Endothelial cell of umbilical vein (primary cell): ENCODE measurements around the gene ANAPC7. TPM values are rescaled to one million over a fixed set of nuclear protein-coding genes. Genes with fewer than 3 reads are reported as not detected.

ENCODE experiments used
- BruUV-seq: library from RNA; stranded (reverse); fragments of 400-500 nt; replicated peaks from 2 replicates; lab custom pipeline; 2021; lab: Mats Ljungman, UMichigan
- CTCF ChIA-PET: fragments of 300-600, 350-600 bp; sonication (Branson Sonifier 250); formaldehyde crosslinking; loops from one replicate; lab custom pipeline; 2021; ENCODE audit warnings: antibody characterized with exemption, inconsistent platforms; lab: Charles Lee
- POLR2A ChIA-PET: fragments of 300-600, 350-600 bp; sonication (Branson Sonifier 250); formaldehyde crosslinking; loops from one replicate; lab custom pipeline; 2021; ENCODE audit warnings: antibody characterized with exemption, inconsistent platforms; lab: Charles Lee
- DNase-seq: peaks from one replicate; pipeline ENCODE4 v3.0.0-alpha.2; 2011; ENCODE audit warnings: low read depth, low spot score
- FAIRE-seq: peaks from 2 replicates; lab custom pipeline; 2011; peaks lifted over from hg19 to GRCh38; lab: Jason Lieb, UNC
- H2AFZ ChIP-seq: 2 replicates; pipeline ENCODE4 v1.6.0; 2012; ENCODE audit warnings: low read depth, low read length, control low read depth, inconsistent platforms
- H3K27ac ChIP-seq: 2 replicates; pipeline ENCODE4 v1.5.1; 2011; ENCODE audit warnings: low read depth, mild to moderate bottlenecking, control low read depth, low read length, moderate library complexity; ENCODE audit not compliant: insufficient read depth
- H3K27me3 ChIP-seq, 2 experiments: 2 replicates each; pipeline versions ENCODE4 v1.6.0 to v1.6.1; 2011; ENCODE audit warnings: low read length in 2 of 2, mixed read lengths in 1 of 2; ENCODE audit not compliant: control insufficient read depth in 2 of 2, insufficient read depth in 2 of 2
- H3K36me3 ChIP-seq, 2 experiments: 2 replicates in 1 of 2; 3 replicates in 1 of 2; pipeline ENCODE4 v1.5.1; 2011; ENCODE audit warnings: low read length in 2 of 2, mild to moderate bottlenecking in 1 of 2, moderate library complexity in 1 of 2; ENCODE audit not compliant: control insufficient read depth in 2 of 2, insufficient read depth in 2 of 2; ENCODE audit errors: extremely low read depth in 1 of 2
- H3K4me1 ChIP-seq: 3 replicates; pipeline ENCODE4 v1.5.1; 2011; ENCODE audit warnings: mild to moderate bottlenecking, low read length; ENCODE audit not compliant: control insufficient read depth, insufficient read depth; ENCODE audit errors: extremely low read depth
- H3K4me2 ChIP-seq: 2 replicates; pipeline ENCODE4 v1.6.1; 2011; ENCODE audit warnings: low read length, control low read depth, mixed read lengths; ENCODE audit not compliant: insufficient read depth
- H3K4me3 ChIP-seq, 3 experiments: fragments of 200-600 bp in 1 of 3; sonication (generic), shearing (Covaris generic) in 1 of 3; replicated peaks in 1 of 3; 2 replicates each; pipeline ENCODE4 v1.5.1; 2011 to 2016; ENCODE audit warnings: control low read depth in 3 of 3, low read length in 3 of 3, mild to moderate bottlenecking in 2 of 3, inconsistent platforms in 1 of 3, low read depth in 1 of 3, moderate library complexity in 1 of 3; ENCODE audit not compliant: insufficient read depth in 1 of 3
- H3K79me2 ChIP-seq: 2 replicates; pipeline ENCODE4 v1.6.0; 2012; ENCODE audit warnings: low read length, inconsistent platforms; ENCODE audit not compliant: control insufficient read depth, insufficient read depth
- H3K9ac ChIP-seq: replicated peaks from 2 replicates; pipeline ENCODE3; 2011; ENCODE audit warnings: low read length, control low read depth; ENCODE audit not compliant: insufficient read depth; ENCODE audit errors: extremely low read depth
- H3K9me1 ChIP-seq: replicated peaks from 3 replicates; pipeline ENCODE4 v1.6.0; 2011; ENCODE audit warnings: mild to moderate bottlenecking, low read length; ENCODE audit not compliant: control insufficient read depth, insufficient read depth; ENCODE audit errors: extremely low read depth
- H3K9me3 ChIP-seq: replicated peaks from 2 replicates; pipeline ENCODE4 v1.5.1; 2012; ENCODE audit warnings: low read length, inconsistent platforms; ENCODE audit not compliant: control insufficient read depth, insufficient read depth
- H4K20me1 ChIP-seq: replicated peaks from 2 replicates; pipeline ENCODE3; 2011; ENCODE audit warnings: mild to moderate bottlenecking, low read length; ENCODE audit not compliant: control insufficient read depth, insufficient read depth; ENCODE audit errors: extremely low read depth
- CTCF ChIP-seq, 2 donors: IDR thresholded peaks; 1 replicate in 1 of 2; 2 replicates in 1 of 2; pipeline ENCODE4 v1.5.1; 2011; ENCODE audit warnings: low read length in 2 of 2, mild to moderate bottlenecking in 2 of 2, moderate library complexity in 2 of 2, control low read depth in 1 of 2, inconsistent platforms in 1 of 2, low read depth in 1 of 2; ENCODE audit not compliant: insufficient read depth in 1 of 2; ENCODE audit errors: extremely low read depth in 1 of 2
- EZH2 ChIP-seq: IDR thresholded peaks from 2 replicates; pipeline ENCODE4 v1.6.1; 2012; ENCODE audit warnings: borderline replicate concordance, low read depth, mild to moderate bottlenecking, moderate library complexity, low read length, inconsistent platforms; ENCODE audit not compliant: severe bottlenecking
- FOS ChIP-seq: IDR thresholded peaks from 2 replicates; pipeline ENCODE4 v1.6.1; 2011; ENCODE audit warnings: mild to moderate bottlenecking, low read length, moderate library complexity, borderline replicate concordance; ENCODE audit not compliant: insufficient read depth
- GATA2 ChIP-seq: IDR thresholded peaks from 2 replicates; pipeline ENCODE4 v1.7.0; 2011; ENCODE audit warnings: low read depth, mild to moderate bottlenecking, moderate library complexity, mixed read lengths, low read length; ENCODE audit not compliant: insufficient read length, insufficient read depth
- JUN ChIP-seq: IDR thresholded peaks from 2 replicates; pipeline ENCODE4 v1.6.1; 2011; ENCODE audit warnings: borderline replicate concordance, low read depth; ENCODE audit not compliant: insufficient read length, insufficient read depth
- MAX ChIP-seq: IDR thresholded peaks from 2 replicates; pipeline ENCODE4 v1.6.1; 2011; ENCODE audit not compliant: insufficient read depth, insufficient read length
- MYC ChIP-seq: IDR thresholded peaks from one replicate; pipeline ENCODE4 v1.6.1; 2011; ENCODE audit warnings: mild to moderate bottlenecking, low read depth, low read length
- POLR2A ChIP-seq: IDR thresholded peaks from 2 replicates; pipeline ENCODE4 v1.6.1; 2012; ENCODE audit warnings: low read depth, mild to moderate bottlenecking, control low read depth, low read length
- POLR2AphosphoS5 ChIP-seq: IDR thresholded peaks from 2 replicates; pipeline ENCODE4 v1.6.1; 2012; ENCODE audit warnings: low read depth, mild to moderate bottlenecking, control low read depth, low read length, moderate library complexity; ENCODE audit not compliant: insufficient read depth
- dilution Hi-C: fragments of 300-500 bp; cut with MboI; formaldehyde crosslinking; loops from one replicate; pipeline ENCODE4 v1.15.0; 2019; ENCODE audit warnings: low sequenced_read_pairs; ENCODE audit not compliant: extremely low pct_ligation_motif_present
- intact Hi-C: fragments of 100-400 bp; cut with micrococcal nuclease; formaldehyde crosslinking; loops from one replicate; pipeline ENCODE4 v1.10.0; 2022
- polyA plus RNA-seq, 4 experiments: library from polyadenylated mRNA; depleted of rRNA in 3 of 4; stranded (reverse) in 3 of 4; unstranded in 1 of 4; fragments of >200 nt; gene quantifications; 2 replicates each; pipeline versions ENCODE4 v1.2.1 to v1.2.3, GENCODE V29; 2011 to 2012; ENCODE audit warnings: missing spikeins in 1 of 4
- total RNA-seq: library from RNA; stranded (reverse); gene quantifications from 2 replicates; pipeline ENCODE4 v1.2.3, GENCODE V29; 2021

Gene ANAPC7
- total and polyA plus RNA-seq, 2 donors (not counting 3 experiments of a cell fraction or from before 2014, with no cell fraction given) = 54.2 to 89.0 TPM

- Histone ChIP-seq H3K36me3 (peaks cover 0 to 4% of the 10 kb centered on the region in 2 experiments), H4K20me1 (no peaks in the 10 kb centered on the region), H3K9ac (no peak overlapping the region), H3K27me3 (no peaks in the 10 kb centered on the region), H2AFZ (no peak overlapping the region), H3K4me1 (peaks cover 16% of the 10 kb centered on the region), H3K4me2 (no peak overlapping the region), H3K27ac (no peak overlapping the region), H3K9me3 (no peaks in the 10 kb centered on the region), H3K79me2 (no peaks in the 10 kb centered on the region), H3K9me1 (no peaks in the 10 kb centered on the region), H3K4me3 (no peak overlapping the region)
- POLR2A ChIA-PET = interaction anchor here (0.7 kb wide), 1 partner anchor 246 kb away, joined by 4 read pairs; no protein-coding TSS in a partner anchor
- dilution Hi-C loops = no loop called here
- no peak for DNase-seq
- no peak for FAIRE-seq
- BruUV-seq = no TSS peak
- no peak for TF ChIP-seq POLR2A
- peak; percentile 22 to 27 for TF ChIP-seq CTCF (IDR thresholded peaks at IDR 0.05; ENCODE audit: extremely low read depth in 1 of 2, insufficient read depth in 1 of 2, low read depth in 1 of 2, low read length in 2 of 2)
- no peak for TF ChIP-seq POLR2AphosphoS5
- intact Hi-C loops = no loop called here
- CTCF ChIA-PET = interaction anchor here (1.0 to 3.3 kb wide), 4 partner anchors 10 to 247 kb away, joined by 3 to 19 read pairs (median 10); no protein-coding TSS in a partner anchor
Observed at GRCh38 chr12:110355073-110355472, 48.4 kb downstream of the ANAPC7 start.

- Histone ChIP-seq H3K4me3 (no peak overlapping the region), H3K9me3 (no peaks in the 10 kb centered on the region), H3K27me3 (no peaks in the 10 kb centered on the region), H2AFZ (no peak overlapping the region), H3K36me3 (peaks cover 0 to 9% of the 10 kb centered on the region in 2 experiments), H3K79me2 (no peaks in the 10 kb centered on the region), H4K20me1 (no peaks in the 10 kb centered on the region), H3K27ac (peak overlapping the region; percentile 28), H3K4me1 (peaks cover 16% of the 10 kb centered on the region), H3K9ac (no peak overlapping the region), H3K4me2 (no peak overlapping the region), H3K9me1 (no peaks in the 10 kb centered on the region)
- FAIRE-seq (peak; percentile 85), DNase-seq (peak; percentile 95)
- ChIA-PET CTCF (interaction anchor here (0.9 to 3.3 kb wide), 10 partner anchors 11 to 248 kb away, joined by 3 to 19 read pairs (median 4); partner anchors contain the start of gene ARPC3), POLR2A (interaction anchor here (0.7 to 0.9 kb wide), 2 partner anchors 19 to 77 kb away, joined by 3 read pairs; no protein-coding TSS in a partner anchor)
- dilution Hi-C loops (no loop called here), intact Hi-C loops (loop anchor here (1.0 to 5.0 kb wide), 3 partner anchors 47 to 252 kb away; no protein-coding TSS in a partner anchor)
- no peak for TF ChIP-seq MYC
- peak; percentile 87 for TF ChIP-seq GATA2
- peak; percentile 81 for TF ChIP-seq JUN
- TF ChIP-seq CTCF (IDR thresholded peaks at IDR 0.05; ENCODE audit: extremely low read depth in 1 of 2, insufficient read depth in 1 of 2, low read depth in 1 of 2, low read length in 2 of 2) = no peak
- peak; percentile 45 for TF ChIP-seq FOS
- no peak for TF ChIP-seq EZH2
- TF ChIP-seq MAX = no peak
- peak; percentile 21 for TF ChIP-seq POLR2A
- TF ChIP-seq POLR2AphosphoS5 = peak; percentile 56
- BruUV-seq = no TSS peak
Observed at GRCh38 chr12:110354172-110354780, 49.2 kb downstream of the ANAPC7 start.
